ENCODE data around the gene MTA3. TPM values are rescaled to one million over a fixed set of nuclear protein-coding genes. Genes with fewer than 3 reads are reported as not detected.
"Not testable (repeated sequence)": the region's sequence is repeated elsewhere in the genome, so short reads cannot be mapped to it uniquely, and the experiment has no call there.

MTA3 gene
- total RNA-seq, 1 donor from 2014 or later: 23.5 TPM

- H3K4me1 ChIP-seq: no peaks in the 10 kb centered on the region
- H3K9me3 ChIP-seq: no peaks in the 10 kb centered on the region
- TF ChIP-seq CTCF (IDR thresholded peaks at IDR 0.05): no peak
- H3K4me3 ChIP-seq: no peak overlapping the region
- H3K36me3 ChIP-seq: no peaks in the 10 kb centered on the region
- DNase-seq (no peak), ATAC-seq (no peak)
- H3K27ac ChIP-seq: no peak overlapping the region
- intact Hi-C loops (cut with DNase I): no loop called here
- H3K27me3 ChIP-seq (ENCODE audit: low read depth): no peaks in the 10 kb centered on the region
These were observed 9.6 kb upstream of the MTA3 start for GRCh38 chr2:42558827-42559226.

GRCh38 chr2:42560133-42560532, 8.3 kb upstream of the MTA3 start:
- H3K27me3 ChIP-seq (ENCODE audit: low read depth); H3K9me3 ChIP-seq; H3K4me3 ChIP-seq; DNase-seq; ATAC-seq; H3K27ac ChIP-seq; H3K4me1 ChIP-seq; intact Hi-C loops (cut with DNase I); H3K36me3 ChIP-seq: not testable (repeated sequence)

GRCh38 chr2:42560899-42561298, 7.5 kb upstream of the MTA3 start:
- no peaks in the 10 kb centered on the region for H3K4me1 ChIP-seq
- intact Hi-C loops (cut with DNase I): no loop called here
- no peaks in the 10 kb centered on the region for H3K27me3 ChIP-seq (ENCODE audit: low read depth)
- DNase-seq: no peak
- H3K27ac ChIP-seq: no peak overlapping the region
- no peaks in the 10 kb centered on the region for H3K9me3 ChIP-seq
- no peak for ATAC-seq
- no peaks in the 10 kb centered on the region for H3K36me3 ChIP-seq
- no peak overlapping the region for H3K4me3 ChIP-seq
- no peak for TF ChIP-seq CTCF (IDR thresholded peaks at IDR 0.05)

GRCh38 chr2:42562474-42563144, 5.8 kb upstream of the MTA3 start:
- ATAC-seq (peak; percentile 76 to 81), DNase-seq (peak; percentile 47)

GRCh38 chr2:42566025-42566424, 2.4 kb upstream of the MTA3 start:
- intact Hi-C loops (cut with DNase I): no loop called here
- H3K27me3 ChIP-seq (ENCODE audit: low read depth): no peaks in the 10 kb centered on the region
- no peaks in the 10 kb centered on the region for H3K36me3 ChIP-seq
- no peak for DNase-seq
- TF ChIP-seq CTCF (IDR thresholded peaks at IDR 0.05): no peak
- ATAC-seq: no peak
- peaks cover 15% of the 10 kb centered on the region for H3K4me1 ChIP-seq
- H3K9me3 ChIP-seq: no peaks in the 10 kb centered on the region
- H3K27ac ChIP-seq: no peak overlapping the region
- H3K4me3 ChIP-seq: no peak overlapping the region

More at GRCh38 chr2:42562474-42563144, 5.8 kb upstream of the MTA3 start:
- Histone ChIP-seq H3K4me3 (no peak overlapping the region), H3K27ac (no peak overlapping the region), H3K27me3 (ENCODE audit: low read depth) (no peaks in the 10 kb centered on the region), H3K9me3 (no peaks in the 10 kb centered on the region), H3K4me1 (no peaks in the 10 kb centered on the region), H3K36me3 (no peaks in the 10 kb centered on the region)
- no peak for TF ChIP-seq CTCF (IDR thresholded peaks at IDR 0.05)
- intact Hi-C loops (cut with DNase I): no loop called here

- intact Hi-C loops (cut with DNase I): no loop called here
- no peak overlapping the region for H3K4me3 ChIP-seq
- H3K27ac ChIP-seq: no peak overlapping the region
- DNase-seq (no peak), ATAC-seq (no peak)
- no peaks in the 10 kb centered on the region for H3K27me3 ChIP-seq (ENCODE audit: low read depth)
- no peak for TF ChIP-seq CTCF (IDR thresholded peaks at IDR 0.05)
- H3K36me3 ChIP-seq: peaks cover 3% of the 10 kb centered on the region
- H3K9me3 ChIP-seq: no peaks in the 10 kb centered on the region
- H3K4me1 ChIP-seq: peaks cover 15% of the 10 kb centered on the region
These were observed 1.6 kb upstream of the MTA3 start for GRCh38 chr2:42566837-42567321.

All from lower lobe of right lung (tissue), 2 donors.